Kidney (tissue), 14 donors: Measurements from ENCODE around the gene BCL6. TPM values are rescaled to one million over a fixed set of nuclear protein-coding genes. Genes with fewer than 3 reads are reported as not detected.

ENCODE experiments used
- DNase-seq, 5 donors: peaks; one replicate each; pipeline ENCODE4 v3.0.0-alpha.2; 2013 to 2020
- FAIRE-seq: peaks from 2 replicates; lab custom pipeline; 2012; peaks lifted over from hg19 to GRCh38; lab: Jason Lieb, UNC
- H3K27ac ChIP-seq, 2 donors: one replicate each; pipeline ENCODE4 v1.7.0; 2013; ENCODE audit warnings: low read depth in 2 of 2, low read length in 2 of 2, inconsistent platforms in 1 of 2
- H3K27me3 ChIP-seq: one replicate; pipeline ENCODE4 v1.7.1; 2013; ENCODE audit warnings: low read length, inconsistent platforms; ENCODE audit not compliant: control insufficient read depth, insufficient read depth
- H3K36me3 ChIP-seq, 3 donors: one replicate each; pipeline versions ENCODE4 v1.7.0 to v1.7.1; 2013; ENCODE audit warnings: low read length in 3 of 3, control low read depth in 1 of 3, inconsistent platforms in 1 of 3; ENCODE audit not compliant: insufficient read depth in 3 of 3, control insufficient read depth in 2 of 3
- H3K4me1 ChIP-seq, 3 donors: one replicate each; pipeline versions ENCODE4 v1.7.0 to v1.7.1; 2013; ENCODE audit warnings: low read length in 3 of 3, inconsistent platforms in 1 of 3, low read depth in 1 of 3; ENCODE audit not compliant: control insufficient read depth in 2 of 3, insufficient read depth in 2 of 3
- H3K4me3 ChIP-seq, 3 donors: one replicate each; pipeline versions ENCODE4 v1.7.0 to v1.8.1; 2013; ENCODE audit warnings: low read length in 3 of 3, control low read depth in 1 of 3, inconsistent platforms in 1 of 3
- H3K9ac ChIP-seq, 3 donors: one replicate each; pipeline versions ENCODE4 v1.7.0 to v1.7.1; 2013; ENCODE audit warnings: low read length in 3 of 3, control low read depth in 1 of 3, inconsistent platforms in 1 of 3
- H3K9me3 ChIP-seq, 3 donors: one replicate each; pipeline versions ENCODE4 v1.7.0 to v1.7.1; 2013; ENCODE audit warnings: low read length in 3 of 3, control low read depth in 1 of 3, inconsistent platforms in 1 of 3; ENCODE audit not compliant: control insufficient read depth in 2 of 3, insufficient read depth in 1 of 3
- intact Hi-C: fragments of 100-400 bp; cut with DNase I; formaldehyde crosslinking; loops from one replicate; pipeline ENCODE4 v1.11.1; 2022
- polyA plus RNA-seq: library from polyadenylated mRNA; stranded (reverse); fragments of 350-450 nt; fragmentation: Illumina TruSeq; extraction: RNeasy Lipid Tissue Mini Kit (QIAGEN cat#74804); gene quantifications from one replicate; pipeline ENCODE4 v1.2.3, GENCODE V29; 2014; ENCODE audit warnings: low read depth, low replicate concordance; ENCODE audit not compliant: insufficient read depth
- total RNA-seq: library from RNA; stranded (reverse); fragmentation: NEBNext Ultra II Directional; extraction: Animal tissue kit (Norgen Biotek cat#: 25700); gene quantifications from one replicate; pipeline ENCODE4 v1.2.1, GENCODE V29; 2021
- TF ChIP-seq, protein P1 (sequence below): IDR thresholded peaks from 3 replicates; pipeline ENCODE4 v1.5.1; 2012; ENCODE audit warnings: mild to moderate bottlenecking, moderate library complexity, borderline replicate concordance; ENCODE audit not compliant: insufficient read depth; ENCODE audit errors: extremely low read depth
- donor health status: control.
- donor health status: control.
- donor health status: control.
- donor health status: control.
- donor health status: control.
- donor health status: DM: yes; HTN: yes; CAD: no.
- donor health status: Normal renal cell carcinoma (clear cell type).

The BCL6 gene
- total and polyA plus RNA-seq, 2 donors from 2014 or later = 7.3 to 110 TPM

DNA sequence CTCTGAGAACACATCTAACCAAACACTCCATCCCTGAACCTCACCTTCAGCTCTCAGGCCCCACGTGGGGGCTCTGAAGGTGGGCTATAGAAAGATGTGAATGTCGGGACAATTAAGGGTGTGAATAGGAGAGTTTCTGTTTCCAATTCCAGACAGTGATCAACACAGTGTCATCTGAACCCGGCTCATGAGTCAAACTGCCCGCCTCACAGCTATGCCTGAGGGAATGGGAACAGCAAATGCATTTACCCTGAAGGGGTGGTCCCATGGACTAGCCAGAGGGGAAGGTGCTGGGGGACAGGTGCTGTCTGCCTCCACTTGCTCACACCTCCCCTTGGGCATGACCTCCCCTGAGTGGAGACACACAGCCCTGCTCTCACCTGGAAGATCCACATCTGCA lies 49.2 kb downstream of the BCL6 start:
- Histone ChIP-seq H3K36me3 (no peaks in the 10 kb centered on the region), H3K27me3 (no peaks in the 10 kb centered on the region), H3K4me3 (no peak overlapping the region), H3K9me3 (no peaks in the 10 kb centered on the region), H3K4me1 (no peaks in the 10 kb centered on the region), H3K9ac (no peak overlapping the region), H3K27ac (no peak overlapping the region)
- intact Hi-C loops = no loop called here
- DNase-seq = no peak
- FAIRE-seq = no peak
- TF ChIP-seq, protein P1, sequence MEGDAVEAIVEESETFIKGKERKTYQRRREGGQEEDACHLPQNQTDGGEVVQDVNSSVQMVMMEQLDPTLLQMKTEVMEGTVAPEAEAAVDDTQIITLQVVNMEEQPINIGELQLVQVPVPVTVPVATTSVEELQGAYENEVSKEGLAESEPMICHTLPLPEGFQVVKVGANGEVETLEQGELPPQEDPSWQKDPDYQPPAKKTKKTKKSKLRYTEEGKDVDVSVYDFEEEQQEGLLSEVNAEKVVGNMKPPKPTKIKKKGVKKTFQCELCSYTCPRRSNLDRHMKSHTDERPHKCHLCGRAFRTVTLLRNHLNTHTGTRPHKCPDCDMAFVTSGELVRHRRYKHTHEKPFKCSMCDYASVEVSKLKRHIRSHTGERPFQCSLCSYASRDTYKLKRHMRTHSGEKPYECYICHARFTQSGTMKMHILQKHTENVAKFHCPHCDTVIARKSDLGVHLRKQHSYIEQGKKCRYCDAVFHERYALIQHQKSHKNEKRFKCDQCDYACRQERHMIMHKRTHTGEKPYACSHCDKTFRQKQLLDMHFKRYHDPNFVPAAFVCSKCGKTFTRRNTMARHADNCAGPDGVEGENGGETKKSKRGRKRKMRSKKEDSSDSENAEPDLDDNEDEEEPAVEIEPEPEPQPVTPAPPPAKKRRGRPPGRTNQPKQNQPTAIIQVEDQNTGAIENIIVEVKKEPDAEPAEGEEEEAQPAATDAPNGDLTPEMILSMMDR = no peak

DNA sequence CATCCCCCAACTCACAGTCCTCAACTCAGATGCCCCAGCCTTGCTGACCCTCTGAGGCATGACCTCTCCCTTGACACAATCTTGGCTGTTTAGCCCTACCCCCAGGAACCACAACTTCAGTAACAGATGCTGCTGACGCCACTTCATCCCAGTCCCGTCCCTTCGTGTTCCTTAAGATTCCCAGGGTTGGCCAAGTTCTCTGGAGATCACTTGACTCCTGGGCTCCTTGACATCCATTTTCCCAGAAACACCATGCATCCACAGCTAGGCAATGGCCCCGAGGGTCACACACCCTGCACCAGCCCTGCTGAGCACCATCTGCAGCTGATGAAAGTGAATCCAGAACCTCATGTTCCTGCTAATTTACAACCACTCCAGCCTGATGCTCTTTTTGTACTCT lies 49.8 kb downstream of the BCL6 start:
- Histone ChIP-seq H3K9ac (no peak overlapping the region), H3K36me3 (no peaks in the 10 kb centered on the region), H3K27me3 (no peaks in the 10 kb centered on the region), H3K9me3 (no peaks in the 10 kb centered on the region), H3K27ac (no peak overlapping the region), H3K4me1 (no peaks in the 10 kb centered on the region), H3K4me3 (no peak overlapping the region)
- TF ChIP-seq, protein P1 = no peak
- no peak for DNase-seq
- intact Hi-C loops = no loop called here
- FAIRE-seq = no peak

DNA sequence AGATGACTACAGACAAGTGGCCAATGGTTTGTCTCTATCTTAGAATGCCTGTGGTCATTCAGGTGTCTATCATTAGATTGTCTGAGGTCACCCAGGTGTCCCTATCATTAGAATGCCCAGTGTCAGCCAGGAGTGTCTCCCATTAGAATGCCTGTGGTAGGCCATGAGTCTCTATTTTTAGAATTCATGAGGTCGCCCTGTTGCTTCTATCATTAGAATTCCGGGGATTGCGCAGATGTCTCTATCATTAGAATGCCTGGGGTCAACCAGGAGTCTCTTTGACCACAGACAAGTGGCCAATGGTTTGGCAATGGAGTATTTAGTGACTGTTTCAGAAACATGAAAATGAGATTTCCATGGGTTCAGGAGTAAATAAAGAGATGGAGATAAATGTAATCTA lies 50.5 kb downstream of the BCL6 start:
- Histone ChIP-seq H3K4me1 (no peaks in the 10 kb centered on the region), H3K9ac (no peak overlapping the region), H3K36me3 (no peaks in the 10 kb centered on the region), H3K27ac (no peak overlapping the region), H3K27me3 (no peaks in the 10 kb centered on the region), H3K4me3 (no peak overlapping the region), H3K9me3 (no peaks in the 10 kb centered on the region)
- FAIRE-seq (no peak), DNase-seq (no peak)
- intact Hi-C loops = no loop called here
- TF ChIP-seq, protein P1 = no peak

DNA sequence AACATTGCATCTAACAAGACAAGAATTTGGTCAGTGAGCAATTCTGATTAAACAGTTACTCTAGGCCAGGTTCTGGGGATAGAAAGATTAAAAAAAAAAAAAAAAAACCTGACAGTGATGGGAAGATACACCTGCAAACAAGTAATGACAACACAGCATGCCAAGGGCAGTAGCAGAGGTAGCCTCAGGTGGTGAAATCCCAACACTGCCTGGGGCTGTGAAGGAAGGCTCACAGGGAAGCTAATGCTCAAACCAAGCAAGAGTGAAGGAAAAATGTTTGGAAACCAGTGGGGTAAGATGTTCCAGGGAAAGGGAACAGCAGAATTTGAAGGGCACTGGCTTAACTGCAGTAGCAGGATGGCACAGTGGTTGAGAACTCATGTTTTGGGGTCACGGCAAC lies 51.8 kb downstream of the BCL6 start:
- Histone ChIP-seq H3K27me3 (no peaks in the 10 kb centered on the region), H3K4me3 (no peak overlapping the region), H3K27ac (no peak overlapping the region), H3K9me3 (no peaks in the 10 kb centered on the region), H3K36me3 (no peaks in the 10 kb centered on the region), H3K4me1 (no peaks in the 10 kb centered on the region), H3K9ac (no peak overlapping the region)
- FAIRE-seq = no peak
- intact Hi-C loops = no loop called here
- DNase-seq = no peak
- TF ChIP-seq, protein P1 = no peak
